HFF-Myc (cell line): ENCODE measurements around the gene EYS.

Experiments
- DNase-seq: peaks from one replicate; pipeline ENCODE4 v3.0.0-alpha.2; 2011; ENCODE audit warnings: low read depth; ENCODE audit errors: extremely low read depth
- H3K4me3 ChIP-seq: replicated peaks from 2 replicates; pipeline ENCODE4 v1.5.1; 2011; ENCODE audit warnings: low read depth, mild to moderate bottlenecking, control low read depth, low read length
- CTCF ChIP-seq: IDR thresholded peaks from 2 replicates; pipeline ENCODE4 v1.5.1; 2012; ENCODE audit warnings: mild to moderate bottlenecking, low read depth, low read length, control low read depth; ENCODE audit errors: missing control alignments

Gene EYS

GRCh38 chr6:64786736-64787135, 920.3 kb downstream of the EYS start:
- DNase-seq: no peak
- TF ChIP-seq CTCF: no peak
- H3K4me3 ChIP-seq: no peak overlapping the region

GRCh38 chr6:64782877-64783276, 924.1 kb downstream of the EYS start:
- DNase-seq: no peak
- TF ChIP-seq CTCF: no peak

GRCh38 chr6:64777941-64778785, 928.9 kb downstream of the EYS start:
- H3K4me3 ChIP-seq: no peak overlapping the region
- no peak for TF ChIP-seq CTCF
- no peak for DNase-seq

More at GRCh38 chr6:64782877-64783276, 924.1 kb downstream of the EYS start:
- no peak overlapping the region for H3K4me3 ChIP-seq

DNA sequence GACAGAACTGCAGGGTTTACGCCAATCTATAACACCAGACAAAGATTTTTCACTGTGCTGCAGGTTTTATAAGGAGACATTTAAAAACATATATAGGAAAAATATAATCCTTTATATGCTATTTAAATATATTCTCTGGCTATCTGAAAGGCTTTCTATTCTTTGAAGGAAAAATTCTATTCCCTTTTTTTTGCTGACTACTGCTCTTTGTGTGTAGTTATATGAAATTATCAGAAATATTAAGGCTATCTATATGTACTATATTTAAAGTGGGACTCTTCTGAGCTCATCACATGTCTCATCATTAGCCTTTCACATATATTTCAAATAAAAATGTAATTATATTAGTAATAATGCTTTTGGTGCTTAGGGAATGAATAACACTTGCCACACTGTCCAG, 930.7 kb downstream of the EYS start:
- no peak for TF ChIP-seq CTCF
- DNase-seq: no peak
- no peak overlapping the region for H3K4me3 ChIP-seq

DNA sequence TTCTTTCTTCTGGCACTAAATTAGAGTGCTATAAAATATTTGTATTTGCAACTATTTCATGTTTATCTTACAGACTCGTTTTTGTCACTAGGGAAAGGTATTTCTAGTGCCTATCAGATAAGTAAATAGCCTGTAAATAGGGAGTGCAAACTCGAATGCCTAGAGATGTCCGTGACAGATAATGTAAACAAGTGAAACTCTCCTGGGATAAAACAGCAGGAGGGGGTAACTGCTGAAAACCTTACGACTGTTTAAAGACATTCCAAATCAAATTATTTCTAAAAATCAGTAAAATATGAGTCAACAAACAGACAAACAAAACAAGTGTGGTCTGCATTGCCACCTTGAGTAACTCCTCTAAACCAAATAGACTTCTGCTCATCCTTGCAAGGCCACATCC, 932.1 kb downstream of the EYS start:
- TF ChIP-seq CTCF: no peak
- DNase-seq: no peak
- H3K4me3 ChIP-seq: no peak overlapping the region

GRCh38 chr6:64750910-64751309, 956.1 kb downstream of the EYS start:
- no peak for TF ChIP-seq CTCF

More at GRCh38 chr6:64750910-64751309, 956.1 kb downstream of the EYS start:
- H3K4me3 ChIP-seq: no peak overlapping the region
- DNase-seq: no peak
